HS-27A (cell line): ENCODE data around the gene STAT4.

Source experiments
- DNase-seq: peaks from one replicate; pipeline ENCODE4 v3.0.0-alpha.2; 2012; ENCODE audit warnings: low read depth, missing footprints

Gene STAT4

DNA sequence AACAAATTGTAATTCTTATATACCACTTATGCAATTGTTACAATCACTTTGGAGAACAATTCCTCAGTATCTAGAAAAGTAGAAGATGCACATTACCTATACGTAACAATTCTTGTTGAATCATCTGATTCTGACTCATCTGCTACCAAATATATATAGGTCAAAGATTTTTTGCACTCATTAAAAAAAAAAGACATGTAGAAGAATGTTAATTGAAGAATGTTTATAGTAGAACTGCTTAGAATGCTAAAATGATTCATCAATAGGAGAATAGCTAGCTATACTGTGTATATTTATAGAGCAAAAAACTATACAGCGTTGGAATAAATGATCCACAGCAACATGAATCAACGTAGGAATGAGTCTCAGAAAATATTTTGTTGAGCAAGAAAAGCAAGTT, 107.4 kb downstream of the STAT4 start:
- DNase-seq = no peak

DNA sequence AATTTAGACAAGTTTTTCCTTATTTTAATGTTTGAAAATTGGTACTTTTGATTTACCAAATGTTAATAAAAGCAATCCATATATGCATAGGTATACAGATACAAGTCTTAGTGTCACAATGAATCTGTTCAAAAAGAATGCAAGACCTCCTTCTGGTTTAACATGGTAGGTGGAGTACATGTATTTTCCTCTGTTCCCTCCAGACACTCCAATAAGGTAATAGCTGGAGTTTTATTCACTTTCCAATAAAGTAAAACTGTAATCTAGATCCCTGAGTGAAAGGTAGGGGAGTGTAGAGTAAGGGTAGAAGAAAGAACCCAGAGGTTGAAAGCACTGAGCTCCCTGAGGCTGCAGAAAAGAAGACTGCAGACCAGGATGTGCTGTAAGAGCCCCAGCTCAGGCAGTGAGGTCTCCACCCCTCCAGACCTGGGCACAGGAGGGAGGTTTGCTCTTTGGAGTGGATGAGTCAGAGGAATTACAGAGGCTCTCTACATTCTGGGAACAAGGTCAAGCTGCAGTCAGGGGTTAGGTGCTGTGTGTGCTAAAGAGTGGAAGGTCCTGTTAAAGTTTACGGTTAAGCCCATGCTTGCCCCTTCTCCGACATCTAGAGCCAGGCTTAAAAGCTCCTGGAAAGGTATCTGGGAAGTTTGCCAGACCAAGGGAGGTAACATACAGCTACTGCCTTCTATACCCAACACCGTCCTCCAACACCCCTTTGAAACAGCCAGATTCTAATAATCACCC, 109.2 kb downstream of the STAT4 start:
- no peak for DNase-seq

DNA sequence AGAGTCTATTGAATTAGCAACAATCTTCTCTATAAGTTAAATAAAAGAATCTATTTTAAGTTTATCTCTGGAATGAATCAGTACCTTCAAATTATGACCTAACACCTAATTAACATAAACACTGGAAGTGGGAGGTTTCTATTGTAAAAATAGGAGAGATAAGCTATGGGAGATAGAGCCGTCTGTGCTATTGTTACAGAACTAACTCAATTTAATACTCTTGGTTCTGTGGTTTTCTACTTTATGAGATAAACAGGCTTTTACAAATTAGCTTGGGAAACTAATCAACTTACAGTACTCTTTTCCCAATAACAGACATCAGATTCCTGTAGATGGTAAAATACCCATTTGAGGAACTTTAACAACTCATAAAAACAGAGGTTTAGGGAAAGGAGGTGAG, 111.2 kb downstream of the STAT4 start:
- DNase-seq = no peak

DNA sequence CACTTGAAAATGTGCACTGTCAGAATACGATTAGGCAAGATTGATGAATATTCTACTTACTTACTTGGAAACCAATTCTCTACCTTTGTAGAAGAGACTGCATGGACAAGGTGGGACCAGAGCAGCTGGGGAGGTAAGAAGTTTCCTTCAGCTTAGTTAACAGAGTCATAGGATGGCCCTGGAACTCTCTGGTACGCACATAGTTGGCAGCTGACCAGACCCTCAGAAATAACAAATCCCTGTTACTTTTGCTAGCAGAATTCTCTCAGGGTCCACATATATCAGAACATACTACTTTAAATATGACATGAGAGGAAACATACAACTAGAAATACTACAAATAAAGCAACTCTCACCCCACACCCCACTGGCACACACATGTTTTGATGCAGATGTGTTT, 112.1 kb downstream of the STAT4 start:
- DNase-seq = no peak

DNA sequence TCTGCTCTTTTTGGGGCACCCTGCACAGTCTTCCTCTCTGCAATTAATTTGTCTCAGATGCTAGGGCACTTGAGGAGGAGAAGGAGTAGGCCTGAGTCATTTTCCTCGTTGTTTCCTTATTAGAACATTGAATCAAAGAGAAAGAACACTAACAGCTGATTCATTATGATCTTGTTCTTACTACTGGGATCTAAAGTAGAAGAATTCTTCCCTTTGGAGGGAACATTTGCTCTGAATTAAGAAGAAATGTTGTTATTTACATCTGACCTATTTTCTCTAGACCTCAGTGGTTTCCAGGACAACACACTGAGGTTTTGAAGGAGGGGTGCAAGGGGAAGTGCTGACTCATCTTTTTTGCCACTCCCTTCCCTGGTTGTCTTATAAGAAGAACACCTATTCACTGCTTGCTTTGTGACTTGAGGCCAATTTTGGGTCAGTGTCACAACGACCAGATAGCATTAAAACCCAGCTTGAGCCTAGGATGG, 112.5 kb downstream of the STAT4 start:
- no peak for DNase-seq

DNA sequence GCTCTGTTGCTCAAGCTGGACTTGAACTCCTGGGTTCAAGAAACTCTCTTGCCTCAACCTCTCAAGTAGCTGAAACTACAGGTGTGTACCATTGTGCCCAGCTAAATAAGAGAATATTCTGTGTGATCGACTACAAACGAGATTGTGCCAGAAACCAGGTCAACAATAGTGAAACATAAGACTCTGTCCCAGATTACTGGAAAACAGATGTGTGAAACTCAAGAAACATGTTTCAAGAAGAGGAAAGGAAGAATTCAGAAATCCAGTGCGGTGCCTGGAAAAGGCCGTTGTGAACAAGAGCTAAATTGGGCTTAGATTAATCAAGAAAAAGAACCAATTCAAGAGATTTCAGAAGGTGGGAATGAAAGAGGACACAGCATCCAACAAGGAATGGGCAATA, 113.4 kb downstream of the STAT4 start:
- no peak for DNase-seq

DNA sequence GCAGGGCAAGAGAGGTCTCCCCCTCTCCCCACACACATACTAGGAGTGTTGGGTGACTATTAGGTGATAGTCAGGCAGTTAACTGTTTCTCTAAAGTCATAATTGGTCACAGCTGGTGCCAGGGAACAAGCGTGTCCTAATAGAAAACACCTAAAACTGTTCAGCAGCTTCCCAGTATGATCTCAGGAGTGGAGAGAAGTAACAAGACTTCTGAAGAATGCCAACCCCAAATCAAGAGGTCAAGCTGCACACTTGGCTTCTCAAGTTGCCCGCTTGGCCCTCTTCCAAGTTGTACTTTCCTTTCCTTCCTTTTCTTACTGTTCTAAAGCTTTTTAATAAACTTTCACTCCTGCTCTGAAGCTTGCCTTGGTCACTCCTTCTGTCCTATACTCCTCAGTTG, 114.4 kb downstream of the STAT4 start:
- DNase-seq = no peak

DNA sequence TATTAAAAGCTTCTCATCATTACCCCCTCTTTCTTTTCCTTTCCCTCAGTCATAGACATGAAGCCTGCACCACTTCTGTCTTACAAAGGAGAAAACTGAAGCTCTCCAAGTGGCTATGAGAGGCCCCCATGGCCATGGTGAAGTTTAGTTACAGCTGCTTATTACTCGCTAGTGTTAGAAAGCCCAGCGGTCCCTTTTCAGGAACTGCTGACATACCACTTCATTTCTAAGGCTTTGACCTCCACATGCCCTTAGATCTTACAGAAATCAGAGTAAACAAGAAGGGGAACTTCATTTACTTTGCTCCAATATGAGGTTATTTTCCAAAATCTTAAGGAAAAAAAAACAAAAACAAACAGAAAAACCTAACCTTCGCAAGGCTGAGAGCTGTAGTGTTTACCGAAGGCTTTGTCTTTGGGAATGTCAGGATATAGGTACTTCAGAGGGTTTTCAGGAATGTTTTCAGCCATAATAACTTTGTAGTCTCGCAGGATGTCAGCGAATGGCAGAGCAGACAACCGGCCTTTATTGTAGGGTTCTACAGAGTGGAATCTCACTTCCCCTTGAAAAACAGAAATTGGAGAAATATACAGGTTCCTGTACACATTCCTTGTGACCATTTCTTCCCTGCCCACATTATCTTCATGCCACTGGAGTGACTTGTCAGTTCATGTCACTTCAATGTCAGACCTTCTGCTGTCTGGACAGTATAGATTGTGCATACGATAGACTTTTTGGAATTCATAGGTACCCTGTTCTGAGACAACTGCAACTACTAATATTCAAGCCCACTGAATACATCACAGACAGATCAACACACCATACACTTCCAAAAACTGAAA, 118.0 kb downstream of the STAT4 start:
- no peak for DNase-seq

DNA sequence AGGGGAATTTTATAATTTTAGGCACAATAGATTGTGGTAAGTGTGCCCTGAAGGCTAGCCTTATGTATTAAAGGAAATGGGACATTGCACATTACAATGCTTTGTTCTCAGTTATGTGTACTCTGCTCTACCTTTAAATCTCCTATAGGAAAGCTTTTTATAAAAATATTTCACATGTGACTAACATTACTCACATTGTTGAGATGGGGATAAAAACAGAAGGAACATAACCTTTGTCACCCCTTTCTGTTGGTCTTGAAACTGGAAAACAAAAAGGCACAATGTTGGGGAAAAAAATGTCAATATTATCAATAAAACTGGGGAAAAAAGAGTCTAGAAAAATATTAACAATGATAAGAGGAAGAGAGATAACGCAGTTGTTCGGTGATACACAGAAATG, 119.5 kb downstream of the STAT4 start:
- no peak for DNase-seq

DNA sequence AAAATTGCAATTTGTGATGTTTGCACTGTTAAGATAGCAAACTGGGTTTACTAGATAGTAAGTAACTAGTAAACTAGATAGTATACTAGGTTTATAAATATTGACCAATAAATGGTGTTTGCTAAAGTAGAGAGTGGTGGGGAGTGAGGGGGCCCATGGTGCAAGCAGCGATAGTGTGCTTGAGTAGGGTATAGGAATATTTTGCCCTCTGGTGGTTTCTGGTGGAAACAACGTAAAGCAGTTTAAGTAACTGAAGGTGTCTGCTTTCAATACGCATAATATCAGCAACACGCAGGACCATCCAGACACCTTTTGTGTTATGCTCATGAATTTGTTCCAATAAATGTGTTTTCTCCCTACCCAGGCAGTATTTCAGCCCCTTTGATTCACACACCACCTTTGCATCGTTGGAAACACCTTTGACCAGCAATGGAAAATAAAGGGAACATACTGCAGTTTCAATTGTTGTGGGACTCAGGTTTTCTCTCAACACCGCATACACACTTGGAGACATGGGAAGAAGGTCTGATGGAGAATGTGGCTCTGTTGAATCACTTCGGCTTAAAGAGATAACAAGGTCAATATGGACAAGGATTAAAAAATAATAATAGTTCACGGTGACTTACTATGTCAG, 120.2 kb downstream of the STAT4 start:
- DNase-seq = no peak

DNA sequence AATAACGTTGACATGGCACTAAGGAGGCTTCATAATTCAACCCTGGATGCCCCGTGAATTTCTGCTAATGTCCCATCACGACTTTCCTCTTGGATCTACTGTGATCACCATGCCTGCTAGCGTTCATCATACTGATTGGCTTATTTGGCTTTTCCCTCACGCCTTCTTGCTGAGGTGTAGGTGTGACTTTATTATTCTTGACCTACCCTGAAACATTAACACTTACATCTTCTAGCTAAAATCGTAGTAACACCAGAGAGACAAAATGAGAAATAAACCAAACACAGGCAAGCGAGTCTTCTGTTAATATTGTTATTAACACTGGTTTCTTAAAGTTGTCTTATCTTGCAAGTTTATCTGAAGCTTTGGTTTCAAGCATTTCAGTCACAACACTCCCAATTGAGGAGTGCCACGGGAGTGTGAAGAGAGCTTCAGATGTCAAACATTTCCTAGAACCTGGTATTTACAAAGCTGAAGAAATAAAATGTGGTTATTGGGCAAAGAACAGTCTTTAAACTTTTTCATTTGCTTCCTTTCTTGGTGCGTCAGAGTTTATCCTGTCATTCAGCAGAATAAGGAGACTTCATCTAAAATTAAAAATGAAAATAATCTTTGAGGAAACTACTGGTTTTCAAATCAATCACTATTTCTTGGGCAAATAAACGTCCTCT, 121.4 kb downstream of the STAT4 start:
- no peak for DNase-seq

DNA sequence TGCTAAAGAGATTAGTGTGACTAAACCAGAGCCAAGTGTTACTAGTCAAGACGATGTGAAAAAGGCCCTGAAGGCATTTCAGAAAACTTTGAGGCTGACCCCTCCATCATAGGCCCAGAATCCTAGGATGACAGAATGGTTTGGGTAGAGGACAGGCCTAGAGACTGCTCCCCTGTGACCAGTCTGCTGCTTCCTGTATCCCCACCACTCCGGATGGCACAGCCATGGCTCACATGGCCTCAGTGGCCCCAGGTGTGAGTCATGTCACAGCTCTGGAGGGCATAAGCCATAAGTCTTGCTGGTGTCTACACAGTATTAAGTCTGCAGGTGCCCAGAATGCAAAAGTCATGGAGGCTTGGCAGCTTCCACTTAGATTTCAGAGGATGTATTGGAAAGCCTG, 124.4 kb downstream of the STAT4 start:
- DNase-seq = no peak

DNA sequence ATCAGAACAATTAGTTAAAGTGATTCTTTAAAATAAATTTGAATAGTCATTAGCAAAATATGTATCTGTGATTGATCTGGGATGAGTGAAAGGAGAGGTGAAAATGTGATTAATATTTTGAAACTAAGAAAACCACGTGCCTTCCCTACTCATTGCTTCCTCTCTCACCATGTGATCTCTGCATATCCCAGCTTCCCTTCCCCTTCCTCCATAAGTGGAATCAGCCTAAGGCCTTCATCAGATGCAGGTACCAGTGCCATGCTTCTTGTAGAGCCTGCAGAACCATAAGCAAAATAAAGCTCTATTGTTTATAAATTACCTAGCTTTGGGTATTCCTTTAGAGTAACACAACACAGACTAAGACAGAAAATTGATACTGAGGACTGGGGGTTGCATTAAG, 125.7 kb downstream of the STAT4 start:
- no peak for DNase-seq

DNA sequence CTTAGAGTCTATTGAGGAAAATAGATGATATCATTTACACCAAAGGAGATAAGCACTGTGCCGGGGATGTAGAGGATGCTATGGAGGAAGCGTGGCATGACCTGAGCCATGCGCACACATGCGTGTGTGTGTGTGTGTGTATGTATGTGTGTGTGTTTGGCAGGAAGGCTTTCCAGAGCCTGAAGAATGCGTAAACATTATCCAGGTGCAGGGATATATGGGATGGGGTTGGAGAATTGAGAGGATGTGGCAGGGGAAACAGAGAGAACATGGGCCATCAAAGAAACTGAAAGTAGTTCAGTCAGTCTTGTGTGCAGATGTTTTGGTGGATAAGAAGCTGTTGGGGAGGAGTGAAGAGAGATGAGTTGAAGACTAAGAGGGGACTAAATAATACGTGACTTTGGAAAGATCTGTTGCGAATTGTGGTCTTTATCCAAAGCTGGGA, 127.5 kb downstream of the STAT4 start:
- no peak for DNase-seq

DNA sequence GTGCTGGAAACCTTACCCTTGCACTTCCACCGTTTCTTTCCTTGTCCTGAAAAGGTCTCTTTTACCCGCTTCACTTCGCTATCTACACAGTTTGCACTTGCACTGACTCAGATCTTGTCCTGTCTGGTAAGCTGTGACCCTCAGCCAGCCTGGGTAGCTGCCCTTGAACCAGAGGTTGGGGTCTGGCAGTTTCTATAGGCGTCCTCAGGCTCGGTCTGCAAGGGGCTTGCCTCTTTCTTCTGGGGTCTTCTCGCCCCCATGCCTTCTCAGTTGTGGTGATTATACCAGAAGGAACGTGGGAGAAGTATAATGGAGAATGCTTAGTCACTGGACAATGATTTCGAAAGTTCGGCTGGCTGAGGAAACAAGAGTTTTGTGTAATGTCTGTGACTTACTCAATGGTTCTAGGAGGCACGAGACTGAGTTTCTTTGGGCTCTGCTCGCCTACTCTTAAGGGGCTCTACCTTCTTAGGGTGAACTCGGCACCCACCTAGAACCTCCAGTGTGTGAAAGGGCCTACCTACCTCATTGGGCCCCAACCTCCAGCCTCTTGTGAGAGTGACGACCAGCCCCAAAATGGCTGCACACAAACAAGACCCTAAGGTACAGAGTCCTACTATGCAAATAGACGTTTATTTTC, 129.9 kb downstream of the STAT4 start:
- peak; percentile 36 for DNase-seq

DNA sequence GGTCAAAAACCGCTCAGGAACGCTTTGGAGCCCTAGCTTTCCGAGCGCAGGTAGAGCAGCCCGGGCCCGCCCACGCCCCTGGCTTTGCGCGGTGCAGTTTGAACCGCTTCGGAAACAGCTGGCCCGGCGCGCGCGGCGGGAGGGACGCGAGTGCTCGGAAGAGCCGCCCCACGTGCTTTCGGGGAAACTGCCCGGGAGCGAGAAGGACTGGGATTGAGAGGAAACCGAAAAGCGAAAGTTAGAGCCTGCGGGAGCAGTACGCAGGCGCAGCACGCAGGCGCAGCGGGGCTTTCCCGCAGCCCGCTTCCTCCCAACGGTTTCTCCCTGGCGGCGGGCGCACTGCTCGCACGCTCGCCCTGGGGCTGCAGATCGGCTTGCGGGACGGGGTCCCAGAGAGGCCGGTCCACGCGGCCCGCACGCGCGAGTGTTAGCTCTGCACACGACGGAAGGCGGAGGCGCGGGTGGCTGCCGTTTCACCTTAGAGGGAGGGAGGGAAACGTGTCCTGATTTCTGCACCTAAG, 130.5 kb downstream of the STAT4 start:
- DNase-seq = peak; percentile 66

DNA sequence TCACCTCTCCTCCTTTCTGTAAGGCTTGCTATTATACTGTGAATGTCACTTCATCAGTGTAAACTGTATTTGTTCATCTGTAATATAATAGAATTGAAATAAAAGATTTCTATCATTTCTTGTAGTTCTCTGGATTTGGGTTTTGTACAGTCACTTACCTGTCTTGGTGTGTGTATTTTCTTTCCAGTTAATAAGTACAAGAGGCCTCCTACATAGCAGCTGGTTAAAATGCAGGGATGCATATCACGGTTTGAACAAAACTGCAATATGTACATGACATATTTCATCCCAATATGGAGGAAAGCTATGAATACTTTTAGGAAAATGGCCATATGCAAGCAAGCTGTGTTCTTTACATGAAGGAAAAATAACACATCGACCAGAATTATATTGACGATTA, 131.4 kb downstream of the STAT4 start:
- DNase-seq = no peak

DNA sequence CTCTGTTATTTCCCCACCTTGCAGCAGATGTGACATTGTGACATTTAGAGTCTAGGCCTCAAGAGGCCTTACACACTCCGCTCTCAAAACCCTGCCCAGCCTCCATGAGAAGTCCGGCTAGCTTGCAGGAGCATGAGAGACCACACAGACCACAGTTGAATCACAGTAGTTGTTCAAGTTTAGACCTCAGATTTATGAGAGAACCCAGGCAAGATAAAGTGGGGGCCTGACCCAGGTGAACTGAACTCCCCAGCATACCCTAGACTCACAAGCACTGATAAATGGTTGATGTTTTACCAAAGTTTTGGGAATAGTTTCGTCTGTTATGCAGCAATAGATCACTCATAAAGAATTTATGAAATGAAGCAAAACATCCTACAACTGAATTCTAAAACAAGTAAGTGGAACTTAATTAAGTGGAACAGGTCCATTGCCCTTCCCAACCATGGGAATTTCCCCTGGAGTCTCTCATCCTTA, 132.1 kb downstream of the STAT4 start:
- DNase-seq = no peak

DNA sequence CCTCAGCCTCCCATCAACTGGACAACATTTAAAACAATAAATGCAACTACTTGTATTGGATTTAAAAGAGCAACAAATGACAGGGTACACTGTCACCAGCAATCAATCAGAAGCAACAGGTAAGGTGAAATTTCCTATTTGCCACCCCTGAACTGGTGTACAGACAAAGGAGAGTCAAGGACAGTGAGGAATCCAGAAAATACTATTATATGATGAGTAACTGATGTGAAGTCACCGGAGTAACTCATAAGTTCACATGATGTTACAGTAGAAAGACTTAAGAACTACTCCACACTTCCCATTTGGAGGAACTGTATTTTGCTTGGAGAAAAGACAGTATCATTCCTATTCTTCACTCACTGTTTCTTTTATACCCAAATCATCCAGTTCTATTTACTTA, 132.7 kb downstream of the STAT4 start:
- no peak for DNase-seq

DNA sequence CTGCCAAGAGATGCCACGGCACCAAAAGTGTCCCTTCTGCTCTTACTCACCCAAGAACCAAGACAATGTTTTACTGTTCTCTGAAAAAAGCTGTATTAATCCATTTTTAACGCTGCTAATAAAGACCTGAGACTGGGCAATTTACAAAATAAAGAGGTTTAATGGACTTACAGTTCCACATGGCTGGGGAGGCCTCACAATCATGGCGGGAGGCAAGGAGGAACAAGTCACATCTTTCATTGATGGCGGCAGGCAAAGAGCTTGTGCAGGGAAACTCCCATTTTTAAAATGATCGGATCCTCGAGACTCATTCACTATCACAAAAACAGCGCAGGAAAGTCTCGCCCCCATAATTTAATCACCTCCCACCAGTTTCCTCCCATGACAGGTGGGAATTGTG, 135.0 kb downstream of the STAT4 start:
- no peak for DNase-seq

DNA sequence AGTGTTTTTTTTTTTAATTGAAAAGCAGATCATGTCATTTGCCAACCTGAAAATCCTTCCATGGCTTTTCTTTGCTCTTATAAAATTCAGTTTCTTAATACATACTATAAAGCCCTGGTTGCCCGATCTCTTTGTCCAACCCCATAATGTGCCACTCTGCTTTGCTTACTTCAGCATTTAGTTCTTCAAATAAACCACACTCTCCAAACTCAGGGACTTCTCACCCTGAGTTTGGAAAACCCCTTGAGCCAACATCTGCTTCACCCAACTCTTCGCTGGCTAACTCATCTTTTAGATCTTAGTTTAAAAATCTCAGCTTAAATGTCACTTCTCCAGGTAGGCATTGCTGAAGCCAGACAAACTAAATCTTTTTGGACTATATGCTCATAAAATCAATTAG, 135.6 kb downstream of the STAT4 start:
- DNase-seq = no peak

DNA sequence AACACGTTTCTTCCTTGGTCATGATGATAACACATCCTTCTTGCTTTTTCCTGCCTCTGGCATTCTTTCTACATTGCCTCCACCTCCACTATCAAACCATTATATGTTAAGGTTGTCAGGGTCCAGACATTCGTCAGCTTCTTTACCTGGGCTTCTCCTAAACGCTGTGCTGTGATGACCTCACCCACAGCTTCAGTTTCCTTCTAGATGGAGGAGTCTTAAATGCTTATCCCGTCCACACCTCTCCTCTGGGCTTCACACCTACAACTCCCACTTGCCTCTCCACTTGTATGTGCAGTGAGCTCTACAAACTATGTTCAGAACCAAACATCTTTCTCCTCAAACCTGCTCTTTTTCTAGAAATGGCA, 136.2 kb downstream of the STAT4 start:
- DNase-seq = no peak
